ENCODE results near the gene AARS1. TPM values are rescaled to one million over a fixed set of nuclear protein-coding genes. Genes with fewer than 3 reads are reported as not detected.
"Not testable (repeated sequence)": the region's sequence is repeated elsewhere in the genome, so short reads cannot be mapped to it uniquely, and the experiment has no call there.

AARS1 gene
- 12.9 TPM for total RNA-seq (2013)
- polyA plus RNA-seq (10 to 100 TPM; 13.9 to 16.6 (median 16.3) TPM), polyA minus RNA-seq (7.6 and 18.1 TPM in 2 replicates), total RNA-seq (7.0 to 86.9 (median 14.4) reads per million in 11 experiments)

DNA sequence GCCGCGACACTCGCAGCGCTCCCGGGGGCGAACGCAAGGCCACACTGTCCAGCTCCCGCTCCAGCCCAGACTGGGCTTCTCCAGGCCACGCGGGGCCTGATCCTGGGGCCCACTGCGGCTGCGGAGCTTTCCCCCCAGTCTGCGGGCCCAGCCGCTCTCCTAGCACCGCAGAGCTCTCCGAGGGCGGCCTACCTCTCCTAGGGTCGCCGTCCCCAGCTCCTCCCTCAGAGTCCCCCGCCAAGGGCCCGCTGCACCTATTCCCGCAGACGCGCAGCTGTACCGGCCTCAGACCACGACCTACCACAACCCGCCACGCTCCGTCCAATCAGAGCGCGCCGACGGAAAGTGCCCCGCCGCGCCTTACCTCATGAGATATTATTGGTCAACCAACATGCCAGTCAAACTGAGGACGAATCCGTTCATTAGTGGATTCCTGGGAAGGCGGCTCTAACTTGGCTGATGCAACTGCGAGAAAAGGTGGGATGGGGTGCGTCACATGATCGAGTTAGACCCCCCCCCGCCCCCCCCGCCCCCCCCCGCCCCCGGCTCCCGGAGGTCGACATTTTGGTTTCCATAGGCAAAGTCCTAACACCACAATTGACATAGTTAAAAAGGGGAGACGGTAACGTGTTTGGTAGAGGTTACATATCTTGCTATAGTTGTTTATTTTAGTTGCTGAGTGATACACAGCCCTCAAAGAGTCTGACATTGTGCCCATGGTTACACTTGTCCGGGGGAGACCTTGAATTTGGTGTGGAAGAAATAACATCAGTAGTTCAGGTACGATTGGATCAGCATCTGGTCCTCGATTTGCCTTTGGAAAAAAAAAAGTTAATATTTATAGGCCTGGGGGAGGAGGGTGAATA, at the start of gene AARS1:
Gene AARS1 (minus strand): TSS at position 278 of the 866 bp plus-strand sequence. CDS start 6,743 bp downstream, outside the sequence.
- H3K36me3 ChIP-seq (replicated peaks in 1 of 2; ENCODE audit: control insufficient read depth in 1 of 2, insufficient read depth in 2 of 2, low read length in 2 of 2) = no peaks in the 10 kb centered on the region
- peak within 1 kb of the TSS; percentile 88 for H3K9ac ChIP-seq (ENCODE audit: insufficient read depth, low read length, poor library complexity, severe bottlenecking)
- peak within 1 kb of the TSS; percentile 89 for H2AFZ ChIP-seq (ENCODE audit: insufficient read depth, low read depth, low read length, poor library complexity, severe bottlenecking)
- Mint-ChIP-seq H3K4me1 (peaks cover 11% of the 10 kb centered on the region), H3K9me3 (peaks cover 0 to 3% (median 0%) of the 10 kb centered on the region in 7 donors), H3K27me3 (ENCODE audit: low read depth in 3 of 3) (peaks cover 0 to 1% (median 0%) of the 10 kb centered on the region in 3 donors), H3K4me3 (peak within 1 kb of the TSS; percentile 96 to 98), H3K27ac (peak within 1 kb of the TSS; percentile 83 to 96 (median 90)), H3K36me3 (peaks cover 0 to 2% of the 10 kb centered on the region in 2 donors)
- H3K4me3 ChIP-seq (replicated peaks in 1 of 3; ENCODE audit: low read depth in 2 of 3, low read length in 3 of 3) = peak within 1 kb of the TSS; percentile 60 to 87 (median 82)
- no peaks in the 10 kb centered on the region for H3K9me3 ChIP-seq (replicated peaks in 1 of 2; ENCODE audit: control insufficient read depth in 1 of 2, insufficient read depth in 1 of 2, low read length in 2 of 2)
- intact Hi-C loops (cut with micrococcal nuclease) = loop anchor here (2.0 to 10.0 kb wide), 2 partner anchors 55 to 57 kb away; partner anchors contain the start of gene DDX19A (in 2 of the 2)
- TF ChIP-seq, protein P1, sequence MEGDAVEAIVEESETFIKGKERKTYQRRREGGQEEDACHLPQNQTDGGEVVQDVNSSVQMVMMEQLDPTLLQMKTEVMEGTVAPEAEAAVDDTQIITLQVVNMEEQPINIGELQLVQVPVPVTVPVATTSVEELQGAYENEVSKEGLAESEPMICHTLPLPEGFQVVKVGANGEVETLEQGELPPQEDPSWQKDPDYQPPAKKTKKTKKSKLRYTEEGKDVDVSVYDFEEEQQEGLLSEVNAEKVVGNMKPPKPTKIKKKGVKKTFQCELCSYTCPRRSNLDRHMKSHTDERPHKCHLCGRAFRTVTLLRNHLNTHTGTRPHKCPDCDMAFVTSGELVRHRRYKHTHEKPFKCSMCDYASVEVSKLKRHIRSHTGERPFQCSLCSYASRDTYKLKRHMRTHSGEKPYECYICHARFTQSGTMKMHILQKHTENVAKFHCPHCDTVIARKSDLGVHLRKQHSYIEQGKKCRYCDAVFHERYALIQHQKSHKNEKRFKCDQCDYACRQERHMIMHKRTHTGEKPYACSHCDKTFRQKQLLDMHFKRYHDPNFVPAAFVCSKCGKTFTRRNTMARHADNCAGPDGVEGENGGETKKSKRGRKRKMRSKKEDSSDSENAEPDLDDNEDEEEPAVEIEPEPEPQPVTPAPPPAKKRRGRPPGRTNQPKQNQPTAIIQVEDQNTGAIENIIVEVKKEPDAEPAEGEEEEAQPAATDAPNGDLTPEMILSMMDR (IDR thresholded peaks at IDR 0.05) = no peak
- no peaks in the 10 kb centered on the region for H3K27me3 ChIP-seq (ENCODE audit: control insufficient read depth in 2 of 2, insufficient read depth in 2 of 2, low read length in 2 of 2)
- H3K79me2 ChIP-seq (ENCODE audit: insufficient read depth, low read length) = peaks cover 22% of the 10 kb centered on the region
- H3K4me1 ChIP-seq (ENCODE audit: control insufficient read depth in 1 of 2, insufficient read depth in 2 of 2, low read length in 2 of 2) = peaks cover 11% of the 10 kb centered on the region in 2 donors
- H3K4me2 ChIP-seq (replicated peaks; ENCODE audit: extremely low read depth, low read length, poor library complexity, severe bottlenecking) = peak within 1 kb of the TSS; percentile 85
- DNase-seq = peak; percentile 95 to 96 (median 95)
- no peaks in the 10 kb centered on the region for H4K20me1 ChIP-seq (ENCODE audit: insufficient read depth, low read length)
- 0% methylated on average over 34 of the region's 53 CpGs for WGBS (ENCODE audit: insufficient coverage)
- H3K27ac ChIP-seq (ENCODE audit: low read depth in 1 of 2, low read length in 2 of 2) = peak within 1 kb of the TSS; percentile 64 to 87

DNA sequence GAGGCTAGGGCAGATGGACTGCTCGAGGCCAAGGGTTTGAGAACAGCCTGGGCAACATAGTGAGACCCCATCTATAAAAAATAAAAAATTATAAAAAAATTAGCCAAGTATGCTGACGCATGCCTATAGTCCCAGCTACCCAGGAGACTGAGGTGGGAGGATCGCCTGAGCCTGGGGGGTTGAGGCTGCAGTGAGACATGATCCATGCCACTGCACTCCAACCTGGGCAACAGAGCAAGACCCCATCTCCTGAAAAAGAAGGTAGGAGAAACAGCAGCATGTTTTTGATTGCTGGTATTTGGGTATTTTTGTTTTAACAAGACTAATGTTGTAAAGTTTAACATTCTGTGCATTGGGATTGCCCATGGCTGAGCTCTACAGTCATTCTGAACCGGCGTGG, 48.5 kb upstream of the AARS1 start:
- H3K4me1 Mint-ChIP-seq = no peaks in the 10 kb centered on the region
- peaks cover 24 to 35% of the 10 kb centered on the region in 2 donors for H3K36me3 Mint-ChIP-seq
- Histone ChIP-seq H3K9me3 (replicated peaks in 1 of 2; ENCODE audit: control insufficient read depth in 1 of 2, insufficient read depth in 1 of 2, low read length in 2 of 2) (no peaks in the 10 kb centered on the region), H3K27ac (ENCODE audit: low read depth in 1 of 2, low read length in 2 of 2) (no peak overlapping the region), H3K4me1 (ENCODE audit: control insufficient read depth in 1 of 2, insufficient read depth in 2 of 2, low read length in 2 of 2) (no peaks in the 10 kb centered on the region), H3K27me3 (ENCODE audit: control insufficient read depth in 2 of 2, insufficient read depth in 2 of 2, low read length in 2 of 2) (no peaks in the 10 kb centered on the region), H3K79me2 (ENCODE audit: insufficient read depth, low read length) (no peaks in the 10 kb centered on the region), H2AFZ (ENCODE audit: insufficient read depth, low read depth, low read length, poor library complexity, severe bottlenecking) (no peak overlapping the region), H3K36me3 (replicated peaks in 1 of 2; ENCODE audit: control insufficient read depth in 1 of 2, insufficient read depth in 2 of 2, low read length in 2 of 2) (peaks cover 23 to 35% of the 10 kb centered on the region in 2 donors), H4K20me1 (ENCODE audit: insufficient read depth, low read length) (no peaks in the 10 kb centered on the region), H3K4me2 (replicated peaks; ENCODE audit: extremely low read depth, low read length, poor library complexity, severe bottlenecking) (no peak overlapping the region), H3K9ac (ENCODE audit: insufficient read depth, low read length, poor library complexity, severe bottlenecking) (no peak overlapping the region), H3K4me3 (replicated peaks in 1 of 3; ENCODE audit: low read depth in 2 of 3, low read length in 3 of 3) (no peak overlapping the region)
- no peak overlapping the region for H3K27ac Mint-ChIP-seq
- TF ChIP-seq, protein P1 (IDR thresholded peaks at IDR 0.05) = no peak
- no peak overlapping the region for H3K4me3 Mint-ChIP-seq
- H3K27me3 Mint-ChIP-seq (ENCODE audit: low read depth in 3 of 3) = peaks cover 0 to 1% (median 0%) of the 10 kb centered on the region in 3 donors
- 100% methylated on average over 4 of the region's 5 CpGs for WGBS (ENCODE audit: insufficient coverage)
- H3K9me3 Mint-ChIP-seq = no peaks in the 10 kb centered on the region
- intact Hi-C loops (cut with micrococcal nuclease) = no loop called here
- DNase-seq = no peak

DNA sequence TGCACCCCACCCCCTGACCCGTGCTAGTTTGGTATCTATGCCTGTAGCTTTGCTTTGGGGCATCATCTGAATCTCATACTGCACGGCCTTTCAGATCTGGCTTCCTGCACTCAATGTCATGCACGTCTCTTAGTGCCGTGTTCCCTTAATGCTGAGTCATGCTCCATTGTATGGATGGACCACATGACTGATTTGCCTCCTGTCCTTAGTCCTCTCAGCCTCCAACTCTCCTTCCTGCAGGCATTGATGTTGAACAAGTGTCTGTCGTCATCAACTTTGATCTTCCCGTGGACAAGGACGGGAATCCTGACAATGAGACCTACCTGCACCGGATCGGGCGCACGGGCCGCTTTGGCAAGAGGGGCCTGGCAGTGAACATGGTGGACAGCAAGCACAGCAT, 43.4 kb upstream of the AARS1 start:
- H3K9ac ChIP-seq (ENCODE audit: insufficient read depth, low read length, poor library complexity, severe bottlenecking); H3K4me1 ChIP-seq (ENCODE audit: control insufficient read depth in 1 of 2, insufficient read depth in 2 of 2, low read length in 2 of 2); DNase-seq; intact Hi-C loops (cut with micrococcal nuclease); H3K27ac ChIP-seq (ENCODE audit: low read depth in 1 of 2, low read length in 2 of 2); H3K27ac Mint-ChIP-seq; H4K20me1 ChIP-seq (ENCODE audit: insufficient read depth, low read length); H3K4me3 Mint-ChIP-seq; H3K4me2 ChIP-seq (replicated peaks; ENCODE audit: extremely low read depth, low read length, poor library complexity, severe bottlenecking); H2AFZ ChIP-seq (ENCODE audit: insufficient read depth, low read depth, low read length, poor library complexity, severe bottlenecking); H3K9me3 ChIP-seq (replicated peaks in 1 of 2; ENCODE audit: control insufficient read depth in 1 of 2, insufficient read depth in 1 of 2, low read length in 2 of 2); H3K4me3 ChIP-seq (replicated peaks in 1 of 3; ENCODE audit: low read depth in 2 of 3, low read length in 3 of 3); H3K79me2 ChIP-seq (ENCODE audit: insufficient read depth, low read length); H3K27me3 ChIP-seq (ENCODE audit: control insufficient read depth in 2 of 2, insufficient read depth in 2 of 2, low read length in 2 of 2); H3K4me1 Mint-ChIP-seq; H3K9me3 Mint-ChIP-seq; H3K27me3 Mint-ChIP-seq (ENCODE audit: low read depth in 3 of 3): not testable (repeated sequence)
- WGBS (ENCODE audit: insufficient coverage) = 33% methylated on average over 3 of the region's 12 CpGs
- peaks cover 60 to 82% of the 10 kb centered on the region in 2 donors for H3K36me3 ChIP-seq (replicated peaks in 1 of 2; ENCODE audit: control insufficient read depth in 1 of 2, insufficient read depth in 2 of 2, low read length in 2 of 2)
- peaks cover 46 to 78% of the 10 kb centered on the region in 2 donors for H3K36me3 Mint-ChIP-seq

Measured in CD14-positive monocyte (primary cell).